Fibroblast of lung (primary cell): ENCODE data around the gene BTBD1.

ENCODE experiments used
- EZH2 ChIP-seq: IDR thresholded peaks from 2 replicates; pipeline ENCODE4 v1.5.1; 2012; ENCODE audit warnings: low read length, control low read depth, mild to moderate bottlenecking; ENCODE audit errors: missing control alignments
- TF ChIP-seq, protein P1 (sequence below), 2 donors: IDR thresholded peaks in 1 of 2; conservative IDR thresholded peaks in 1 of 2; 1 replicate in 1 of 2; 2 replicates in 1 of 2; pipeline ENCODE4 v1.5.1; 2011 to 2012; ENCODE audit warnings: low read length in 2 of 2, control low read depth in 1 of 2, inconsistent platforms in 1 of 2, low read depth in 1 of 2, mild to moderate bottlenecking in 1 of 2

DNA sequence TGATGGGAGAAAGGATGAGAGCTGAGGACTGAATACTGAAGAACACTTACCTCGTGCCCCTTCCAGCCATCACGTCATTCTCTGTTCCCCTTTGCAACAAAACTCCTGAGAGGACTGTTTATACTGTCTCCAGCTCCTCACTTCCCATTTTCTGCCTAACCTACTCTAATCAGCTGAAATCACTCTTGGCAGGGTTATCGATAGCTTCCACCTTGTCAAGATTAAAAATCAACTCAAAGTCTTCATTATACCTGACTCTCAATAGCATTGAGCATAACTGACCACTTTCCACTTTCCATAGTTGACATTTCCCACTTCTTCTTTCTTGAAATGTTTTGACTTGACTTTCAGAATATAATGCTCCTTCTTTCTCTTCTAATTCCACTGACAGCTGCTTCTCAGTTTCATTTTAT is 4.3 kb downstream of the BTBD1 start:
- TF ChIP-seq, protein P1, sequence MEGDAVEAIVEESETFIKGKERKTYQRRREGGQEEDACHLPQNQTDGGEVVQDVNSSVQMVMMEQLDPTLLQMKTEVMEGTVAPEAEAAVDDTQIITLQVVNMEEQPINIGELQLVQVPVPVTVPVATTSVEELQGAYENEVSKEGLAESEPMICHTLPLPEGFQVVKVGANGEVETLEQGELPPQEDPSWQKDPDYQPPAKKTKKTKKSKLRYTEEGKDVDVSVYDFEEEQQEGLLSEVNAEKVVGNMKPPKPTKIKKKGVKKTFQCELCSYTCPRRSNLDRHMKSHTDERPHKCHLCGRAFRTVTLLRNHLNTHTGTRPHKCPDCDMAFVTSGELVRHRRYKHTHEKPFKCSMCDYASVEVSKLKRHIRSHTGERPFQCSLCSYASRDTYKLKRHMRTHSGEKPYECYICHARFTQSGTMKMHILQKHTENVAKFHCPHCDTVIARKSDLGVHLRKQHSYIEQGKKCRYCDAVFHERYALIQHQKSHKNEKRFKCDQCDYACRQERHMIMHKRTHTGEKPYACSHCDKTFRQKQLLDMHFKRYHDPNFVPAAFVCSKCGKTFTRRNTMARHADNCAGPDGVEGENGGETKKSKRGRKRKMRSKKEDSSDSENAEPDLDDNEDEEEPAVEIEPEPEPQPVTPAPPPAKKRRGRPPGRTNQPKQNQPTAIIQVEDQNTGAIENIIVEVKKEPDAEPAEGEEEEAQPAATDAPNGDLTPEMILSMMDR (conservative IDR thresholded peaks at IDR 0.05 in 1 of 2, IDR thresholded peaks at IDR 0.05 in 1 of 2; ENCODE audit: low read depth in 1 of 2, low read length in 2 of 2): no peak
- no peak for TF ChIP-seq EZH2
